HG03103 (cell line): ENCODE results near the gene UBXN2A.
"Not testable (repeated sequence)": the region's sequence is repeated elsewhere in the genome, so short reads cannot be mapped to it uniquely, and the experiment has no call there.

Experiments used
- ATAC-seq: cut with Tn5 transposase; IDR thresholded peaks from one replicate; pipeline ENCODE4 v1.9.1; 2021; ENCODE audit warnings: low read depth; ENCODE audit not compliant: unreplicated experiment

UBXN2A gene

DNA sequence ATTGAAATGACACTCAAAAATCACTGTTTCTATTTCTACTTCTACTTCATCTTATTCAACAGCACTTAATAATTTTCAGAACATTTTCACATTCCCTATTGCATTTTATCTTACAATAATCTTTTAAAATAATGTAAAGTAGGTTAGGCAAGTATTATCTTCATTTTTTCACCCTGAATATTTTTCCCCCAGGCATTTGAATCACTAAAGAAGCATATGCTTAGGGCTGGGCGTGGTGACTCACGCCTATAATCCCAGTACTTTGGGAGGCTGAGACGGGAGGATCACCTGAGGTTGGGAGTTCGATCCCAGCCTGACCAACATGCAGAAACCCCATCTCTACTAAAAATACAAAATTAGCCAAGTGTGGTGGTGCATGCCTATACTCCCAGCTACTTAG lies 100.2 kb downstream of the UBXN2A start:
- ATAC-seq = no peak

DNA sequence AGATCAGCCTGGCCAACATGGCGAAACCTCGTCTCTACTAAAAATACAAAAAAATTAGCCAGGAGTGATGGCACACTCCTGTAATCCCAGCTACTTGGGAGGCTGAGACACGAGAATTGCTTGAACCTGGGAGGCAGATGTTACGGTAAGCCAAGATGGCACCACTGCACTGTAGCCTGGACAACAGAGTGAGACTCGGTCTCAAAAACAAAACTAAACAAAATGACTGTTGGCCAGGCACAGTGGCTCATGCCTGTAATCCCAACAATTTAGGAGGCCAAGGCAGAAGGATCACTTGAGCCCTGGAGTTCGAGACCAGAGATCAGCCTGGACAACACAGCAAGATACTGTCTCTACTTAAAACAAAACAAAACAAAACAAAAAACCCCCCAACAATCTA lies 102.9 kb downstream of the UBXN2A start:
- ATAC-seq = not testable (repeated sequence)

DNA sequence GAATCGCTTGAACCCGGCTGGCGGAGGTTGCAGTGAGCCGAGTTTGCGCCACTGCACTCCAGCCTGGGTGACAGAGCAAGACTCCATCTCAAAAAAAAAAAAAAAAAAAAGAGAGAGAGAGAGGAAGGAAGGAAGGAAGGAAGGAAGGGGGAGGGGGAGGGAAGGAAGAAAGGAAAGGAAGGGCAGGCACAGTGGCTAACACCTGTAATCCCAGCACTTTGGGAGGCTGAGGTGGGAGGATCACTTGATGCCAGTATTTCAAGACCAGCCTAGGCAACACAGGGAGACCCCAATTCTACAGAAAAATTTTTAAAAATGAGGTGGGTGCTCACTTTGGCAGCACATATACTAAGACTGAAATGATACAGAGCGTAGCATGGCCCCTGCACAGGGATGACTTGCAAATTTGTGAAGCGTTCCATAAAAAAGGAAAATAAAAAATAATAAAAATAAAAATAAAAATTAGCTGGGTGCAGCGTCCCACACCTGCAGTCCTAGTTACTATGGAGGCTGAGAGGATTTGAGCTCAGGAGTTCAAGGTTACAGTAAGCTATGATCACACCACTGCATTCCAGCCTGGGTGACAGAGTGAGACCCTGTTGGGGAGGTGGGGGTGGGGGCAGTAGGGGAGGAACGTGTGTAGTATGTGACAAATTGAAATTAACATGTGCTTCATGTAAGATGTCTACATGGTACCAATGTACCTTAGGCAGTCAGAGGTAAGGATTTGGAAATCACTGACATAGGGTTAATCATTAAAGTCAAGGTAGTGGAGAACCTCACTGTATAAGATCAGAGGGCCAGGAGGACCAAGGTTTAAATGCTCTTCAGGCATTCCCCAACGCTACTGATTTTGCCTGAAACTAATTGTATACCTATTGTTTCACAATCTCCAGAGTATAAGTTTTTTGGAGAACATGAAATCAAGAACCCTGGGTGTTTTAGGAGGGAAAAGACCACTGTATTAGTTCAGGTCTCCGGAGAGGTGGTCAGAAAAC lies 105.5 kb downstream of the UBXN2A start:
- ATAC-seq = no peak

DNA sequence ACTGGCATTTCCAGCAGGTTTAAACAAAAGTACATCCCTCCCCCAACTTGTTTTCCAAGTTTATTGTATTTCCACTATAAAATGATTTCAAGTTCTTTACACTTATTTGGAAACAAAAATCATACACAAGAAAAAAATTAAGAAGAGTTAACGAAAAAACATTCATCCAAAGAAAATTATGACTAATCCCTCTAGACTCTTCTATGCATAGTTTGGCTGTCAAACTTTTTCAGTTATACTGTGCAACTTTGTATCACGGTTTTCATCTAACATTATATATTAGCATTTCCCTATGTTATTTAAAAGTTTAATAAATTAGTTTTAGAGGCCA lies 106.3 kb downstream of the UBXN2A start:
- ATAC-seq = no peak

DNA sequence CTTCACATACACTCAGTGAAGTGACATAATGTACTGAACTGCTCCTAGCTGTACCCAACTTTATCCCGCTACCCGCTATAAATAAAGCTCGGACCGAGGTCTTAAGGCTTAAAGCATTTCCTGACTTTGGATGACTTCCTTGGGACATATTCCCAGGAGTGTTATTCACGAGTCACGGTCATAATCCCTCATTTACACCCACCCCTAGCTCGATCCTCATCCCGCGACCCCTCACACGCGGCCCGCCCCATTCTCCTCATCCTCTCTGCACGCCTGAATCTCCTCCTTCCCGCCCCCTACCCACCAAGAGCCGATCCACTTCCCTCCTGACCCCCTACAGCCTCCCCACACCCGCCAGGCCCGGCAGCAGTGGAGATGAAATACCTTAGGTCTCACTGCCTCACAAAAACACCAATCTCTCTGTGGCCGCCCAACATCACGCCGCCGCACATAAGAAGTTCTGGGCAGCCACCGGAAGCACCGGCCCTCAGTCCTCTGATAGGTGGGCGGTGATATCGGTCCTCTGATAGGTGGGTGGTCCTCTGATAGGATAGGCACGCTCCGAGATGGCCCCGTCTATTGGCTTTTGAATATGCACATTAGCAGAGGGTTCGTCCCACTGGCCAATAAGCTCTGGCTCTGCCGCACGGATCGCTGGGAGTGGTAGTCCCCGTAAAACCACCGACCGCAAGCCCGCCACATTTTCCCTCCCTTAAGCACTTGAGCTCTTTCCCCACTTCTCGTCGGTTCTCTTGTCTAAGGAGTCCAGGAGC lies 106.9 kb downstream of the UBXN2A start, which contains the start of gene WDCP:
Gene WDCP, minus strand, starts transcription at position 462 of the 773 bp plus-strand sequence. CDS start 7,897 bp downstream, outside the sequence.
- peak; percentile 99 for ATAC-seq

DNA sequence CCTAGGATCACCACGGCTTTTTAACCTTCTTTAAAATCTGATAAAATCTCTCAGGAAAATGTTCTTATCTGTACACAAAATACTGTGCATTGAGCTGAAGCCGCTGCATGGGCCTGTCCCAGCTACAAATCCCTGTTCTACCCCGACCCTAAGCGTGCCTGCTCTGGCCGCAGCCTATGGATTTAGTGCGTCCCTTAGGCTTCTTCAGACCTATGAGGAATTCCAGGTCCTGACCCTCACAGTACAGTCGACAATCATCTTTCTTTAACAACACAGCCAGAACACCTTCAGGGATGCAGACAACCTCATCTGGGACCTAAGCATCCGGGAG lies 107.4 kb downstream of the UBXN2A start:
- ATAC-seq = peak; percentile 4

DNA sequence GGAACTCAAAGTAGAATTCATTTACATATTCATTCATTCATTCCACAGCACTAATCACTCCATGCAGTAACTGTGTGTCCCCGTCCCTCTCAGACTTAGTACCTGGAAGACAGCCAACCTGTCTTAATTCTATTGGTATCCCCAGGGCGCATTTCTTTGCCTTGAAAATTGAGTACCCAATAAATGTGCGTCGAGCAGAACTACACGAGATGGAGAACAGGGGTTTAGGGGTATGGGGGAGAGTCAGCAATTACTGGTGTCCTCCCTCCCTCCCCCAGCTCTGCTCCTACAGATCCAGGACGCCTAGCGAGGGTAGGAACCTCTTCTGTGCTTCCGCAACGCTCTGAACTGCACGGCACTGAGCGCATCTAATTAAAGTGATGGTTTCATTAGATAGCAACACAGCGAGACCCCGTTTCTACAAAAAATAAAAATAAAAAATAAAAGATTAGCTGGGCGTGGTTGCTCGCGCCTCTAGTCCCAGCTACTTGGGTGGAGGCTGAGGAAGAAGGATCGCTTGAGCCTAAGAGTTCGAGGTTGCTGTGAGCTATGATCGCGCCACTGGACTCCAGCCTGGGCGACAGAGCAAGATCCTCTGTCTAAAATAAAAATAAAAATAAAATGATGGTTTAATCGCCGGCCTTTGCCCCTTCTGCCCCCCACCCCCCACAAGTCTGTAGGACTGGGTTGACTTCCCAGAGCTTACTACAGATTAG lies 108.7 kb downstream of the UBXN2A start:
- ATAC-seq = no peak

DNA sequence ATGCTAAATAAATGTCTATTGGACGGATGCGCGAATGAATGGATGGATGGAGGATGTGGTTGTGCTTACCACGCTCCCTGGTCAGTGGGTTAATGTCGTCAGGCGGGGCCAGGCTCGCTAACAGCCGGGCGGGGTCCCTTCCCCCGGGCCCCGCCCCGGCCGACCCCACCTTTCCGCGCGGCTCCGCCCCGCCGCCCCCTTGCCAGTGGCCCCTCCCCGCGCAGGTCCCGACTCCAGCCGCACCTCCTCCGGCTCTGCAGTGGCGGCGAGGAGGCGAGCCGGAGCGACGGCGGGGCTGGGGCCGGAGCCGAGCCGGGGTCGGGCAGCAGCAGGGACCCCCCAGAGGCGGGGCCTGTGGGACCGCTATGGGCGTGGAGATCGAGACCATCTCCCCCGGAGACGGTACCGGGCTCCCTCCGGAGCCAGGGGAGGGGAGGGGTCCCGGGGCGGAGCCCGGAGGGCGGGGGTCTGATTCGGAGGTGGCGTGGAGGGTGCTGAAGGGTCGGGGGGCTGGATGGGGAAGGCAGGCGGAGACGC lies 109.3 kb downstream of the UBXN2A start, which contains the start of gene FKBP1B:
Gene FKBP1B, plus strand, starts transcription at position 257 of the 537 bp plus-strand sequence. Its CDS starts 109 bp downstream, at position 366.
- ATAC-seq = no peak

DNA sequence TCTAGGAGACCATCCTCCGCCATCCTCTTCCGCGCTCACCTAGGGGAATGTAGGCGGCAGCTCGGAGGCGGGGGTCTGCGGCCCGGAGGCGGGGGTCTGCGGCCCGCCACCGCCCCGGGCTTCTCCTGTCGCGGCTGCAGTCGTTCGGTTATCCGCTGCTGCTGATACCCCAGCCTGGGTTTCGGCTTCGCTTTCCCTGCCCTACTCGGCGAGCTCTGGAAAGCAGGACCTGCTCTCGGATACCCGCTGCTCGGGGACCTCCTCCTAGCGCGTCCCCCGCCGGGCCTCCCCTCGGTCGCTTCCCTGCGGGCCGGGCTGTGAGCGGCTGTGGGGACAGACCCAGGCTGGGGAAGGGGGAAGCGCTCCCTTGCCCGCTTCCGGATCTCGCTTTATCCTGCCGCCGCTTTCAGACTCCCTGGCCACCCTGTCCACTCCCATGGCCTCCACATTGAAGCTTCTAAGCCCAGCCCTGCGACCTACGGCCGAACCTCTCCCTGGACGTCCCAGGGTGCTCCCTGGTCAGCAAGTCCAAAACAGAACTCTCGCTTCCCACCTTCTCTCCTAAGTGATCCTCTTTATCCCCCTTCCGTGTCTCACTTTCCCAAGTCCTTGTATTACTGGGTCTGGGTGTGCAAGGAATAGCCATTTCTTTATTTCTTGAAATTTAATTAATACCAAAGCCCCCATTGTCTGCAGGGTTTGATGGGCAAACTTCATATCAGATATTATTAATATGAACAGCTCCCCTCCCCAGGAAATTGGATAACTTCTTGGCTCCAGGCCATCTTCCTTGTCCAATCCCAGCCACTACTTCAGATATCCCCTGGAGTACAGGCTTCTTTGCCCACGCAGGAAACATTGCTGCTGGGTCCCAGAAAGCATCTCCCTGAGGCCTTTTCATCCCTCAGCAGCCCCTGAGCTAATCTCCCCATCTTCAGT lies 110.0 kb downstream of the UBXN2A start:
- ATAC-seq = no peak

DNA sequence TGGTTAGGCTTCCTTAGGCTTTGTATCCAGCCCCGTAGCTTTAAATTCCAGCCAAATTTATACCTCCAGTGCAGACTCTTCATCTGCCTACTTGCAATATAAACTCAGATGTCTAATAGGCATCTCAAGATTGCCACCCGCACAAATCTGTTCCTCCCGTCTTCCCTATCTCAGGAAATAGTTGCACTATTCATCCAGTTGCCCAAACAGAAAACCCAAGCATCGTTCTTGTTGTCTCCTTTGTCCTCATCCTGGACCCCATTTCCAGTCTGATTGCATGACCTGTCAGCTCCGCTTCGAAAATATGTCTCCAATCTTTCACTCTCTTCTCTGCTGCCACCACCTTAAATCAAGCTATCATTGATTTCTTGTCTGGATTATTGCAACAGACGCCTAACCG lies 111.6 kb downstream of the UBXN2A start:
- ATAC-seq = no peak

DNA sequence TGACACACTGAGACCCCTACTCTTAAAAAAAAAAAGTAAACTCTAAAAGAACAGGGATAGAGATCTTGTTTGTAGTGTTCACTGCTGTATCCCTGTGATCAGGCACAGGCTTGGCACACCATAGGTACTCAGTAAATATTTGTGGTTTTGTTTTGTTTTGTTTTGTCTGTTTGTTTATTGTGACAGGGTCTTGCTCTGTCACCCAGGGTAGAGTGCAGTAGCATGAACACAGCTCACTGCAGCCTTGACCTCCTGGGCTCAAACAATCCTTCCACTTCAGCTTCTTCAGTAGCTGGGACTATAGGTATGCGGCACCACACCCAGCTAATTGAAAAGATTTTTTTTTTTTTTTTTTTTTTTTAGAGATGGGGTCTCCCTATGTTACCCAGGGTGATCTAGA lies 112.7 kb downstream of the UBXN2A start:
- ATAC-seq = no peak
